T-helper 1 cell treated with Interleukin-12 subunit alpha and Interleukin-12 subunit beta and Interleukin-4 antibody, amounts not matched to agents 30 ng/mL and 1 ng/mL, for 36 hours (primary cell): ENCODE data around the gene PYROXD2. TPM values are rescaled to one million over a fixed set of nuclear protein-coding genes. Genes with fewer than 3 reads are reported as not detected.
"Not testable (repeated sequence)": the region's sequence is repeated elsewhere in the genome, so short reads cannot be mapped to it uniquely, and the experiment has no call there.

ENCODE experiments used
- intact Hi-C: fragments of 100-400 bp; cut with micrococcal nuclease; formaldehyde crosslinking; loops from one replicate; pipeline ENCODE4 v1.15.1; 2024
- total RNA-seq: library from RNA; stranded (reverse); gene quantifications from 2 replicates; pipeline ENCODE4 v1.2.3, GENCODE V29; 2022

The PYROXD2 gene
- total RNA-seq, 1 donor from 2014 or later: 7.1 TPM

DNA sequence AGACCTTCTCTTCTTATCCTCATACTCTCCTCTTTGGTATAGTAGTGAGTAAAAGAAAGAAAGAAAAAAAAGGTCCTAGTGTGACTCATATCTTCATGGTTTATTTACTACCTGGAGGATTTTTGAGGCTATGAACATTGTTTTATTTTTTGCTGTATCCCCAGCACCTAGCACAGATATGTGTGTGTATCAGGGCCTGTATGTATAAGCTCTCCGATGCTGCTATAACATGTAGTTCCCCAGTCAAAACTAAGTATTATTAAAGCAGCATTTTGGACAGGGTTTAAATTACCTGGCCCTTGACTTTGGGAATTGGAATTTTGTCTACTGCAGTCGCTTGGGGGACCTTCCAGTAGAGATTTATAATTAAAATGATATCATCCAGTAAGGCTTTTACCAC is 46.3 kb downstream of the PYROXD2 start:
- intact Hi-C loops: no loop called here

DNA sequence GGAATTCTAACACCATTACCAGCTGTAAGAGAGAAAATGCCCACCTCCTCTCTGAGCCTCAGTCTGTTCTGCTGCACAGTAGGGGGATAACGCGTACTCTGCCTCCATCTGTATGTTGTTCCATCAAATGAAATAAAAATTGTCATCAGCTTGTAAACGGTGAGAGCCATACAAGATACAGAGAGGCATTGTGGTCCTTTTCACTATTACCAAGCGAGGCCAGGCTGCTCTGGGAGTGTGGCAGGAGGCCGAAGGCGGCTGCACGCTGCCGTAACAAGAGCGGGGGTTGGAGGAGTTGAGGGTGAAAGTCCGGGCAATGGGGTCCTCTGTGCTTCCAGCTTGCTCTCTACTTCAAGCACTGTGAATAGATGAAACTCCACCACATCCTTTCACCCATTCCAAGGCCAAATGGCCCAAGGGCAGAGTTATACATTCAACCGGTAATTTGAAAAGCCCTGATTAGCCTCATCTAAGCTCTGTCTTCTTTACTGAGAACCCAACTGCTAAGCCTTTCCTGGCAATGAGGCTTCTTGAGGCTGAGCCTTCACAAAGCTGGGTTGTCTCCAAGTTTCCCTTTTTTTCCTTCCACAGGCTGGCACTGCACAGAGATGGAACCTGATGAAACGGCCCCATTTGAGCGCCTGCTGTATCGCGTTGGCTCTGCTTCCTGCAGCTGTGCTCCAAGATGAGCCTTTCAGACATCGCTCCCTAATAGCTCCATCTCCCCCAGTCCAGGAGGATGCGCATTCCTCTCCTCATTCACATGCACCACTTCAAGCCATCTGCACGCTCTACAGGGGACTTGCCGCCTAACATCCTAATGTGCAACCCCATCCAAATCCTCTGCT is 47.2 kb downstream of the PYROXD2 start:
- intact Hi-C loops: no loop called here

GRCh38 chr10:98366062-98366530 is 48.9 kb downstream of the PYROXD2 start:
- intact Hi-C loops: no loop called here

DNA sequence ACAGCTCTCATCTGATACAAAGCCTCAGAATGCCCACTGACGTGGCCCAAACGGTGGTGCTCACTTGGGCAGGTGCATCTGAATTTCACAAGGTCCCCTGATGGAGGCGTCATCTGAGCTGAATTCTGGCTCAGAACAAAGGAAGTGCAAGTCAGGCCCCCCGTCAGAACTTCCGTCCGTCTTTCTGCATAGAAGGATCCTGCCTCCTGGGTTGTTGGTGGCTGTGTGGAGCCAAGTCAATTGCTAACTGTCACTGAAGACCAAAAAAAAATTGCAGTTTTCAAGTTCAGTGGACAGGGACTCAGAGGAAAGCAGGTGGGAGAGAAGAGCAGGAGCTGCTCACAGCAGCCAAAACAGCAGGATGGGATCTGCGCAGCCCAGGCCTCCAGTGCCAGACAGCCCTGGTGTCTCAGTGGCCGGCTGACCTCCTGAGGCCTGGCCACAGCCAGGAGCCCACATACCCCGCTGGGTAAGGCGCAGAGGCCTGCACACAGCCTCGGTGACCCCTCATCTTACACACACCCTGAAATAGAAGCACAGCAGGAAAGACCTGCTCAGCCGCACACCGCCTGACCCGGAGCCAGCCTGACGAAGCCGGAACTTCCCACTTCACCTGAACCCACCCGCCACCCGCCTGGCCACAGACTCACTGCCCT is 49.4 kb downstream of the PYROXD2 start:
- intact Hi-C loops: no loop called here

- intact Hi-C loops: no loop called here
Observed at GRCh38 chr10:98364432-98365102, 50.4 kb downstream of the PYROXD2 start.

- intact Hi-C loops: no loop called here
Observed at GRCh38 chr10:98363220-98363619, 51.8 kb downstream of the PYROXD2 start.

DNA sequence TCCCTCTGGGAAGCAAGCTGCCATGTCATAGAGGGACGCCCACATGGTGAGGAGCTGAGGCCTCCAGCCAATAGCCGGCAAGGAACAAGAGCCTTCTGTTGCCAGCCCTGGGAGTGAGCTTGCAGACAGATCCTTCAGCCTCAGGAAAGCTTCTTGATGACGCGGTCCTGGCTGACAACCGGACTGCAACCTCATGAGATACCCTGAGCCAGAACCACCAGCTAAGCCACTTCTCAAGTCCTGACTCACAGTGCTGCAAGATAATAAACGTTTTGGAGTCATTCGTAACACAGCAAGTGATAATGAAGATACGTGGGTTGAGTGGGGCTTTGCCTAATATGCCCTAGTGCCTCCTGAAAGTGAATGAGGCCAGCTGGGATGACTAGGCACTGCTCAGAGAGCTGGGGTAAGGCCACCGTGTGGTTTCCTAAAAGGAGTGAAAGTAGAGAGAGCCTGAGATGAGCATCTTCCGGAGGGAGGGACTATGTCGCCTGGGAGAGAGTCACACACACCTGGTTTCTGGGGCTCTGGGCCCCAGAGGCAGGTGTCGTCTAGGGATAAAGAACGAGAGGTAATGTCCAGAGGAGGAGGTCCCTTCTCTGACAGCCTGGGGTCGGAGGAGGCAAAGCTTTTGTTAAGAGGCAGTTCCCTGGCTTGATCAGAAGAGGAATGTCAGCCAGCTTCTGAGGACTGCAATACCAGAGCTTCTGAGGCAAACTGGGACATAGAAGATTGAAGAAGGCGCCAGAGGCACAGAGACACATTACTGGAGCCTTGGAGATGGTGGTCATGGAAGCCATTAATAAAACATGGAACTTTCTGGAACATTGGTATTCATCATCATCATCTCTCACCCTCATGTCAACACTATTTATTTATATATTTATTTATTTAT is 53.6 kb downstream of the PYROXD2 start:
- intact Hi-C loops: no loop called here

- intact Hi-C loops: no loop called here
Observed at GRCh38 chr10:98357194-98357822, 57.7 kb downstream of the PYROXD2 start.

DNA sequence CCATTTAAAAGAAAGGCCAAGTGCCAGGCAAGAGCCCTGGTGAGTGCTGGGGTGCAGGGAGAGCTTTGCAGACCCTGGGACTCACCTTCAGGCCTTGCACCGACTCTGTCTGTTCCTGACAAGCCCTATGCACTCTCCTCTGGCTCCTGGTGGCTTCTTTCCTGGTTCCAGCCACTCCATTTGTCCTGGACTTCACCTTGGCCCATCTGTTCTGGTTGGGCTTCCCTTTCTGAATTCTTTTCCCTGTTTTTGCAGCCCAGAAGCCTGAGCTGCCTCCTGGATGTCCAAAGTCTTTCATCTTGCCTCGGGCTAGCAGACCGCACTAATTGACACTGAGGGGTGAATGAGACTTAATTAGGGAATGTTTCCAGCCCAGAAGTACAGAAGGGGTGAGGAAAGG is 60.5 kb downstream of the PYROXD2 start:
- intact Hi-C loops: no loop called here

- intact Hi-C loops: no loop called here
Observed at GRCh38 chr10:98353170-98353569, 61.8 kb downstream of the PYROXD2 start.

DNA sequence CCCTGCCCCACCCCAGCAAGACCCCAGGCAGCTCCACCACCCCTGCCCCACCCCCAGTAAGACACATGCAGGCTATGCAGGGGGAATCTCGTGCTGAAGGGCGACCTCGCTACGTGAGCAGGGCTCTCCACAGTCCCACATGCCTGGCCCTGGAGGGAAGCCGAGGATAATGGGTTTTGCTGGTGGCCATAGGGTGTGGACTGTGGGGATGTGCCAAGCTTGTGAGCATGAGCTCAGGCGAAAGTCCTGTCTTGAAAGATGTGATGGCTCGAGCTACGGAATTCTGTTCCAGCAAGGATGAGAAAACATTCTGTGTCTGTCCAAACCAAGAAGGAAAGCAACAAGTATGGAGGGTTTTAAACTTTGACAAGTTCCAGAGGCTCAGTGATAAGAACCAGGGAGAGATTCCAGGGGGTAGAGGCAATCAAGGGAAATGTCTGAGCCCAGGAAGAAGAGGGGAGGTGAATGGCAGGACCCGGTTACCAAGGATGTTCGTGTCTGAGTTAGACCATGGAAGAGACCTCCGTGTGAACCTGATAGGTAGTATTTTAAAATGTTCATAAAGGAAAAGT is 63.1 kb downstream of the PYROXD2 start:
- intact Hi-C loops: no loop called here

DNA sequence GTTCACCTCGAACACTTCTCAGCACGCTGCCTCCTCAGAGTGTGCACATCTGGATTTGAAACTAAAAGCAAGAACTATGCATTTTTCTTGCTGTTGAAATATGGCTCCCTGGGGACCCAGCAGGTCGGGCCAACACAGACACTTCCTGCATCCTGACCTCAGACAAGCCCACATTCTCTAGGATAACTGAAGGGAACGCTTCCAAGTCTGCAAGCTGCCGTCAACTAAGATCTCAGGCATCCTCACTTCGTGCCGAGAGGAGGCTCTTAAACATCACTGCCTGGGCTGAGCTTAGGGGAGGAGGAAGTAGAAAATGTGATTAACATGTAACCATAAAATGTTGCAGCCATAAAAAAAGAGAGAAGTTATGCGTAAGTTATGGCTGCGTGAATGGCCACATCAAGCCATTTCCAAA is 65.5 kb downstream of the PYROXD2 start:
- intact Hi-C loops: no loop called here

GRCh38 chr10:98346847-98347246 is 68.1 kb downstream of the PYROXD2 start:
- intact Hi-C loops: no loop called here

DNA sequence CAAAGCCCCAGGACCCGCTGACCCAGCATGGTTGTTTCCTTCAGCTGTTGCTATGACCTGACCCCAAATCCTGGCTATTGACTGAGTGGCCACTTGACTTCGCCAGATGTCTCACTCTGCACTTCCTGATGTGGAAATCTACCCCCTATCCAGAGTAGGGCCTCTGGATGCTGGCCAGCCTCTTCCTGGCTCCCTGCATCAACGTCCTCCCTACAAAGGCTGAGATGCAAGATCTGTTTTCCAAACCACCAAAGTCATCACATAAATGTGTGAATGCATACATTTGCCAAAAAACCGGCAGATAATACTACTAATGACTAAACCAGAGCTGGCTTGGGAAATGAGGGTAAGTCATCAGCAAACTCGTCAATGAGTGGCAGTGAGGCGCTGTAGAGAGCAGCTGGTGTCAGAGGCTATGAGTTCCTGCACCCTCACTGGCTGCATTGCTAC is 70.4 kb downstream of the PYROXD2 start:
- intact Hi-C loops: no loop called here

DNA sequence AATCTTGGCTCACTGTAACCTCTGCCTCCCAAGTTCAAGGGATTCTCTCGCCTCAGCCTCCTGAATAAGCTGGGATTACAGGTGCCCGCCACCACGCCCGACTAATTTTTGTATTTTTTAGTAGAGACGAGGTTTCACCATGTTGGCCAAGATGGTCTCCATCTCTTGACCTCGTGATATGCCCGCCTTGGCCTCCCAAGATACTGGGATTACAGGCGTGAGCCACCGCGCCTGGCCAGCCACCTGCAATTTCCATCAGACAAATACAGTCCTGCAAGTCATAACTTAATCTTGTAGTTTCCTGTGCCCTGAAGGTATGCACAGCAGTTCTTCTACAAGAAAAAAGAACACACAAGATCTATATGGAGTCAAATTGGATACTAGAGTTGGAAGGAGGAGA is 73.3 kb downstream of the PYROXD2 start:
- intact Hi-C loops: not testable (repeated sequence)

DNA sequence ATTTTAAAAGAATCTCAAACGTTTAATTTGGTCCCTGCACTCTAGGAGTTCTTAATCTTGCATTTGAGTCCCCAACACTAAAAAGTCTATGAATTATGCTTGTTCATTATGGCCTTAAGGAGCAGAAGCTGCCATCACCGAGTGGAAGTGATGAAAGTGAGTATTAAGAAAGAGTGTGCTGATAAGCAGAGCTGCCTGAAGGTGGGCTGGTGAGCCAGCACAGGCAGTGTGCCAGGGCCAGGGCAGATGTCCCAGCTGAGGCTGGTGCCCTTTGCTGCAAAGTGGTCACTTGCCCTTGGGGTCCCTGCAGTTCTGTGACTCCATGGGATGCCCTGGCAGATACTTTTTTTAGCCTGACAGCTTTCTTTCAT is 74.1 kb downstream of the PYROXD2 start:
- intact Hi-C loops: no loop called here

GRCh38 chr10:98340261-98340939 is 74.6 kb downstream of the PYROXD2 start:
- intact Hi-C loops: no loop called here

- intact Hi-C loops: no loop called here
Observed at GRCh38 chr10:98339799-98340198, 75.2 kb downstream of the PYROXD2 start.

GRCh38 chr10:98338896-98339295 is 76.1 kb downstream of the PYROXD2 start:
- intact Hi-C loops: no loop called here

DNA sequence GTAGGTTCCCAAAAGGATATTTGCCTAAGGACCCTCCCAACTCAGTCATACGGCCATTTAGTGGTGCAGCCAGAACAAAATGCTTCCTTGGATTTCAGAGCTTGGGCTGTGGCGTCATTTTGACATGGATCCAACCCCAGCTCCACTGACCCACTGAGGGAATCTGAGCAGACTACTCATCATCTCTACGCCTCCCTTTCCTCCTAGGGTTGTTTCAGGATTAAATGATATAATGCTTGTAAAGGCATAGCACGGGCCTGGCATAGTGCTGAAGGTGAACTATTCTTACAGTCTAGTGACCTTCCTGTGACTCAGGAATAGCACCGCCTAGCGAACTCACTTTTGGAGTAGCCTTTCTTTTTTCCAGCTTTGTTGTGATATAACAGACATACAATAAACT is 76.7 kb downstream of the PYROXD2 start:
- intact Hi-C loops: no loop called here
